MM.1S (cell line): ENCODE results near the gene SCGB3A1.

Experiments
- DNase-seq: peaks from one replicate; pipeline ENCODE4 v3.0.0-alpha.2; 2015
- H2AFZ ChIP-seq: fragments of 300-600 bp; sonication (generic); 2 replicates; pipeline ENCODE4 v1.6.0; 2016; ENCODE audit warnings: antibody characterized with exemption, low read length
- H3F3A ChIP-seq: fragments of 300-600 bp; sonication (generic); 2 replicates; pipeline ENCODE4 v1.6.1; 2016; ENCODE audit warnings: mild to moderate bottlenecking, antibody characterized with exemption, low read length, moderate library complexity, mixed read lengths; ENCODE audit not compliant: insufficient read depth
- H3K27ac ChIP-seq: fragments of 300-600 bp; sonication (generic); 2 replicates; pipeline ENCODE4 v1.5.1; 2016; ENCODE audit warnings: mild to moderate bottlenecking, low read length
- H3K27me3 ChIP-seq: fragments of 300-600 bp; sonication (generic); replicated peaks from 2 replicates; pipeline ENCODE4 v1.6.0; 2016; ENCODE audit warnings: low read length; ENCODE audit not compliant: insufficient read depth
- H3K36me3 ChIP-seq: fragments of 300-600 bp; sonication (generic); replicated peaks from 2 replicates; pipeline ENCODE4 v1.6.1; 2016; ENCODE audit warnings: mild to moderate bottlenecking, low read length, mixed read lengths; ENCODE audit not compliant: insufficient read depth
- H3K4me1 ChIP-seq: fragments of 300-600 bp; sonication (generic); 2 replicates; pipeline ENCODE4 v1.6.1; 2016; ENCODE audit warnings: low read length, mixed read lengths
- H3K4me2 ChIP-seq: fragments of 300-600 bp; sonication (generic); 2 replicates; pipeline ENCODE4 v1.6.0; 2016; ENCODE audit warnings: low read depth, low read length
- H3K4me3 ChIP-seq: fragments of 300-600 bp; sonication (generic); 2 replicates; pipeline ENCODE4 v1.5.1; 2016; ENCODE audit warnings: low read length, mixed read lengths
- H3K79me2 ChIP-seq: fragments of 300-600 bp; sonication (generic); 2 replicates; pipeline ENCODE4 v1.6.1; 2016; ENCODE audit warnings: mixed run types, low read length, mixed read lengths
- H3K9ac ChIP-seq: fragments of 300-600 bp; sonication (generic); 2 replicates; pipeline ENCODE4 v1.6.1; 2016; ENCODE audit warnings: low read length, mixed read lengths
- H3K9me2 ChIP-seq: fragments of 300-600 bp; sonication (generic); replicated peaks from 2 replicates; pipeline ENCODE4 v1.6.1; 2016; ENCODE audit warnings: mild to moderate bottlenecking, low read length, mixed read lengths; ENCODE audit not compliant: insufficient read depth
- H3K9me3 ChIP-seq: fragments of 300-600 bp; sonication (generic); replicated peaks from 2 replicates; pipeline ENCODE4 v1.6.1; 2016; ENCODE audit warnings: mild to moderate bottlenecking, low read length, mixed read lengths; ENCODE audit not compliant: insufficient read depth
- H4K20me1 ChIP-seq: fragments of 300-600 bp; sonication (generic); 2 replicates; pipeline ENCODE4 v1.6.1; 2016; ENCODE audit warnings: mild to moderate bottlenecking, low read length, moderate library complexity, mixed read lengths; ENCODE audit not compliant: insufficient read depth
- CTCF ChIP-seq: fragments of 300-600 bp; sonication (generic); IDR thresholded peaks from 2 replicates; pipeline ENCODE4 v1.5.1; 2016; ENCODE audit warnings: antibody characterized with exemption, low read length, mixed read lengths
- EZH2 ChIP-seq: fragments of 300-600 bp; sonication (generic); optimal IDR thresholded peaks from 2 replicates; pipeline ENCODE3; 2017; ENCODE audit warnings: low read depth, mild to moderate bottlenecking, antibody characterized with exemption, low read length, mixed read lengths
- EZH2phosphoT487 ChIP-seq: fragments of 300-600 bp; sonication (generic); IDR thresholded peaks from 2 replicates; pipeline ENCODE4 v1.6.1; 2018; ENCODE audit warnings: antibody characterized with exemption, low read length

SCGB3A1 gene

GRCh38 chr5:180599981-180600553 lies 8.8 kb upstream of the SCGB3A1 start:
- no peak overlapping the region for H3K9ac ChIP-seq
- H3K27ac ChIP-seq: no peak overlapping the region
- no peaks in the 10 kb centered on the region for H3K4me1 ChIP-seq
- no peak for TF ChIP-seq EZH2phosphoT487
- TF ChIP-seq CTCF: no peak
- TF ChIP-seq EZH2: no peak
- no peaks in the 10 kb centered on the region for H3K79me2 ChIP-seq
- no peak overlapping the region for H3K4me2 ChIP-seq
- H3K9me3 ChIP-seq: no peaks in the 10 kb centered on the region
- H3F3A ChIP-seq: no peaks in the 10 kb centered on the region
- H3K36me3 ChIP-seq: no peaks in the 10 kb centered on the region
- no peak overlapping the region for H3K4me3 ChIP-seq
- no peaks in the 10 kb centered on the region for H4K20me1 ChIP-seq
- H3K27me3 ChIP-seq: peaks cover 73% of the 10 kb centered on the region
- H2AFZ ChIP-seq: no peak overlapping the region
- no peaks in the 10 kb centered on the region for H3K9me2 ChIP-seq
- no peak for DNase-seq

- H4K20me1 ChIP-seq: no peaks in the 10 kb centered on the region
- H3K27ac ChIP-seq: no peak overlapping the region
- H3K9me2 ChIP-seq: no peaks in the 10 kb centered on the region
- no peak for DNase-seq
- H3K4me2 ChIP-seq: no peak overlapping the region
- H3K36me3 ChIP-seq: no peaks in the 10 kb centered on the region
- no peaks in the 10 kb centered on the region for H3F3A ChIP-seq
- H3K9me3 ChIP-seq: no peaks in the 10 kb centered on the region
- no peak overlapping the region for H2AFZ ChIP-seq
- H3K27me3 ChIP-seq: peaks cover 68% of the 10 kb centered on the region
- H3K4me1 ChIP-seq: no peaks in the 10 kb centered on the region
- H3K4me3 ChIP-seq: no peak overlapping the region
- no peak overlapping the region for H3K9ac ChIP-seq
- TF ChIP-seq CTCF (no peak), EZH2phosphoT487 (no peak), EZH2 (no peak)
- H3K79me2 ChIP-seq: no peaks in the 10 kb centered on the region
These were observed 8.3 kb upstream of the SCGB3A1 start for GRCh38 chr5:180599590-180599914.

- Histone ChIP-seq H3K4me1 (no peaks in the 10 kb centered on the region), H3K9me2 (no peaks in the 10 kb centered on the region), H3K27me3 (peaks cover 67% of the 10 kb centered on the region), H3K36me3 (no peaks in the 10 kb centered on the region), H3F3A (no peaks in the 10 kb centered on the region), H3K79me2 (no peaks in the 10 kb centered on the region), H3K4me2 (no peak overlapping the region), H3K27ac (no peak overlapping the region), H4K20me1 (no peaks in the 10 kb centered on the region), H3K9me3 (no peaks in the 10 kb centered on the region), H3K9ac (no peak overlapping the region), H3K4me3 (no peak overlapping the region), H2AFZ (no peak overlapping the region)
- DNase-seq: no peak
- TF ChIP-seq EZH2: no peak
- no peak for TF ChIP-seq EZH2phosphoT487
These were observed 7.7 kb upstream of the SCGB3A1 start for GRCh38 chr5:180598797-180599589.

- no peak overlapping the region for H3K4me2 ChIP-seq
- no peak overlapping the region for H3K9ac ChIP-seq
- no peak overlapping the region for H2AFZ ChIP-seq
- H3K79me2 ChIP-seq: no peaks in the 10 kb centered on the region
- H3F3A ChIP-seq: no peaks in the 10 kb centered on the region
- no peaks in the 10 kb centered on the region for H3K9me2 ChIP-seq
- no peak for TF ChIP-seq EZH2phosphoT487
- no peak for TF ChIP-seq CTCF
- no peak for TF ChIP-seq EZH2
- H4K20me1 ChIP-seq: no peaks in the 10 kb centered on the region
- H3K4me3 ChIP-seq: no peak overlapping the region
- no peaks in the 10 kb centered on the region for H3K36me3 ChIP-seq
- H3K9me3 ChIP-seq: no peaks in the 10 kb centered on the region
- H3K27me3 ChIP-seq: peaks cover 69% of the 10 kb centered on the region
- no peak overlapping the region for H3K27ac ChIP-seq
- no peaks in the 10 kb centered on the region for H3K4me1 ChIP-seq
- no peak for DNase-seq
These were observed 7.0 kb upstream of the SCGB3A1 start for GRCh38 chr5:180598316-180598701.
